Measurements from ENCODE around the gene PARD3. TPM values are rescaled to one million over a fixed set of nuclear protein-coding genes. Genes with fewer than 3 reads are reported as not detected.

PARD3 gene
- total and polyA plus RNA-seq, 12 donors: 17.0 to 93.8 (median 47.3) TPM

DNA sequence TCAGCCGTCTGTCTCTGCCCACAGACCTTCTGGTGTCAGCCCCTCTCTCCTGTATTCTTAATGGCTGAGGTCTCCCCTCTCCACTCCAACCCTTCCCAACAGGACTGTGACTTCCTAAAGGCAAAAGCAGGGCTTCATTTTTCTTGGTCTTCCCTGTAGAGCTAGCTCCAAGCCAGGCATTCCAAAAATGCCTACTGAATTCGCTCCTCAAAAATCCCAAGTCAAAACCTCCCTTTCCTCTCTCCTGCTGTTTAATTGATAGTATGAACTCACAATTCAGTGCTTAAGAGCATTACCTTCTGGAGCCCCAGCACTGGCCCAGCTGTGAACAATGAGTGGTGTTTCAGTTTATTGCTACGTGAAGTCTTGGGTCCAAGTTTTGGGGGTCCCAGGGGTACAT, 628.4 kb downstream of the PARD3 start:
- Histone ChIP-seq H3K9me3 (replicated peaks in 1 of 3) (no peaks in the 10 kb centered on the region), H3K36me3 (replicated peaks in 1 of 2) (no peaks in the 10 kb centered on the region), H3K27me3 (no peaks in the 10 kb centered on the region), H3K4me1 (replicated peaks in 1 of 2) (peaks cover 0 to 9% of the 10 kb centered on the region in 2 donors), H3K4me3 (no peak overlapping the region), H3K27ac (no peak overlapping the region)
- intact Hi-C loops (cut with DNase I): no loop called here
- TF ChIP-seq, protein P1, sequence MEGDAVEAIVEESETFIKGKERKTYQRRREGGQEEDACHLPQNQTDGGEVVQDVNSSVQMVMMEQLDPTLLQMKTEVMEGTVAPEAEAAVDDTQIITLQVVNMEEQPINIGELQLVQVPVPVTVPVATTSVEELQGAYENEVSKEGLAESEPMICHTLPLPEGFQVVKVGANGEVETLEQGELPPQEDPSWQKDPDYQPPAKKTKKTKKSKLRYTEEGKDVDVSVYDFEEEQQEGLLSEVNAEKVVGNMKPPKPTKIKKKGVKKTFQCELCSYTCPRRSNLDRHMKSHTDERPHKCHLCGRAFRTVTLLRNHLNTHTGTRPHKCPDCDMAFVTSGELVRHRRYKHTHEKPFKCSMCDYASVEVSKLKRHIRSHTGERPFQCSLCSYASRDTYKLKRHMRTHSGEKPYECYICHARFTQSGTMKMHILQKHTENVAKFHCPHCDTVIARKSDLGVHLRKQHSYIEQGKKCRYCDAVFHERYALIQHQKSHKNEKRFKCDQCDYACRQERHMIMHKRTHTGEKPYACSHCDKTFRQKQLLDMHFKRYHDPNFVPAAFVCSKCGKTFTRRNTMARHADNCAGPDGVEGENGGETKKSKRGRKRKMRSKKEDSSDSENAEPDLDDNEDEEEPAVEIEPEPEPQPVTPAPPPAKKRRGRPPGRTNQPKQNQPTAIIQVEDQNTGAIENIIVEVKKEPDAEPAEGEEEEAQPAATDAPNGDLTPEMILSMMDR (IDR thresholded peaks at IDR 0.05): no peak
- TF ChIP-seq POLR2A (IDR thresholded peaks at IDR 0.05): no peak
- no peak for DNase-seq
- WGBS, 4 donors: 92 to 100% (median 96%) methylated on average over 3 of the region's 3 CpGs

DNA sequence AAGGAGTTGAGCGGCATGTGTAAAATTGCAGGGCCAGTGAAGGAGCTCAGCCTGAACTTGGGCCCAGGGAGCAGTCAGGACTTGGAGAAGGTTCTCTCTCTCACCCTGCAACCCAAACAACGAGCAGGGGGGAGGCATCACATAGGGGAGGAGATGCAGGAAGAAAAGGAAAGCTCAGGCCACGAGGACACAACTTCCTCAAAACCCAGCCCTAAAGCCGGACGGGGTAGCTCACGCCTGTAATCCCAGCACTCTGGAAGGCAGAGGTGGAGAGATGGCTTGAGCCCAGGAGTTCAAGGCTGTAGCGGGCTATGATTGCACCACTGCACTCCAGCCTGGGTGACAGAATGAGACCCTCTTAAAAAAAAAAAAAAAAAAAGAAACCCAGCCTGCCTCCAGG, 629.1 kb downstream of the PARD3 start:
- intact Hi-C loops (cut with DNase I): no loop called here
- WGBS, 4 donors: 65 to 94% (median 77%) methylated on average over 7 of the region's 7 CpGs
- peak in 2 of 7 donors; percentile 14 to 15 for DNase-seq
- peaks cover 0 to 14% of the 10 kb centered on the region in 2 donors for H3K4me1 ChIP-seq (replicated peaks in 1 of 2)
- no peaks in the 10 kb centered on the region for H3K9me3 ChIP-seq (replicated peaks in 1 of 3)
- no peaks in the 10 kb centered on the region for H3K27me3 ChIP-seq
- TF ChIP-seq, protein P1 (IDR thresholded peaks at IDR 0.05): no peak
- H3K27ac ChIP-seq: no peak overlapping the region
- H3K36me3 ChIP-seq (replicated peaks in 1 of 2): no peaks in the 10 kb centered on the region
- H3K4me3 ChIP-seq: no peak overlapping the region

DNA sequence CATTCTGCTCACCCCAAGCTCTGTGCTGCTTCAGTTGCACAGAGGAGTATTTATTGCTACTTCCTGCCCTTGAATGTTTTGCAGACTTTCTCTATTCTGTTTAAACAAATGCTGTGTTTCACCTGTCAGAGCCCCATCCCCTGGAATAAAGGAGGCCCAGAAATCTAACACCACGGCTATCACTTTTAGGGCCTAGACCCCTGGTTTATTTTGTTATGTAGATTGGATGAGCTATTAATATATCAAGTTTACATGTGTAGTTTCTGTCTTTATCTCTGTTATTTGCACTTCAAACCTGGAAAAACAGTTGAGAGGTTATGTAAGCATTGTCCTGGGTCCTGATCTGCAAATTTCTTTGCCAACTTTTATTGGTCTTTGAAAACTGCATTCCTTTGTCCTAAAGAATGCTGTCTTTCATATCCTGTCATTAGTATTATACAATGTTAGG, 630.1 kb downstream of the PARD3 start:
- DNase-seq: no peak
- Histone ChIP-seq H3K9me3 (replicated peaks in 1 of 3) (no peaks in the 10 kb centered on the region), H3K4me1 (replicated peaks in 1 of 2) (peaks cover 0 to 14% of the 10 kb centered on the region in 2 donors), H3K4me3 (no peak overlapping the region), H3K36me3 (replicated peaks in 1 of 2) (no peaks in the 10 kb centered on the region), H3K27me3 (no peaks in the 10 kb centered on the region), H3K27ac (no peak overlapping the region)
- 64 to 73% (median 70%) methylated on average over 1 of the region's 1 CpG for WGBS, 4 donors
- TF ChIP-seq, protein P1 (IDR thresholded peaks at IDR 0.05): no peak
- no peak for TF ChIP-seq POLR2A (IDR thresholded peaks at IDR 0.05)
- intact Hi-C loops (cut with DNase I): no loop called here

DNA sequence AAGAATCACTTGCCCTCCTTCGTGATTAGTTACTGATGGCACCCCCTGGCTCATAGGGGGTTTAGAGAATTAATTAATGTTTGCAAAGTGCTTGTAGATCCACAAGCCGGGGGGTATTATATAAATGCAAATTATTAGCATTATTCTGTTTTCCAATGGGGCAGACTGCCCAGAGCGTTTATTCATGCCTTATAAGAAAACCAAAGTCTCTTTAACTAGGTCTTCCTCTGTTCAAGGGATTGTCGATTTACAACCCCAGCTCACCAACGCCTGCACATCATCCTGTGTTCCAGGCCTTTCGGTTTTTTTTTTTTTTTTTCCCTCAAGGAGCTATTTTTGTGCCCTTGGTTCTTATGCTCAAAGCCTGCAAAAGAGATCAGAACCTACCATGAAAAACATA, 630.7 kb downstream of the PARD3 start:
- DNase-seq: no peak
- Histone ChIP-seq H3K27me3 (no peaks in the 10 kb centered on the region), H3K9me3 (replicated peaks in 1 of 3) (no peaks in the 10 kb centered on the region), H3K4me1 (replicated peaks in 1 of 2) (peaks cover 0 to 14% of the 10 kb centered on the region in 2 donors), H3K4me3 (no peak overlapping the region), H3K36me3 (replicated peaks in 1 of 2) (no peaks in the 10 kb centered on the region), H3K27ac (no peak overlapping the region)
- 75 to 80% (median 76%) methylated on average over 6 of the region's 6 CpGs for WGBS, 4 donors
- intact Hi-C loops (cut with DNase I): no loop called here
- TF ChIP-seq POLR2A (IDR thresholded peaks at IDR 0.05): no peak
- TF ChIP-seq, protein P1 (IDR thresholded peaks at IDR 0.05): no peak
